ENCODE results near the gene ATP6V1C2.

Gene ATP6V1C2

GRCh38 chr2:10777111-10777841 lies 55.8 kb downstream of the ATP6V1C2 start:
- H3K27ac ChIP-seq (ENCODE audit: low read depth, low read length, poor library complexity, severe bottlenecking), result no peak overlapping the region
- no peak overlapping the region for H3K4me3 ChIP-seq (ENCODE audit: low read depth, low read length, poor library complexity, severe bottlenecking)
- no peaks in the 10 kb centered on the region for H3F3A ChIP-seq (ENCODE audit: insufficient read depth, low read length)
- TF ChIP-seq, protein P1, sequence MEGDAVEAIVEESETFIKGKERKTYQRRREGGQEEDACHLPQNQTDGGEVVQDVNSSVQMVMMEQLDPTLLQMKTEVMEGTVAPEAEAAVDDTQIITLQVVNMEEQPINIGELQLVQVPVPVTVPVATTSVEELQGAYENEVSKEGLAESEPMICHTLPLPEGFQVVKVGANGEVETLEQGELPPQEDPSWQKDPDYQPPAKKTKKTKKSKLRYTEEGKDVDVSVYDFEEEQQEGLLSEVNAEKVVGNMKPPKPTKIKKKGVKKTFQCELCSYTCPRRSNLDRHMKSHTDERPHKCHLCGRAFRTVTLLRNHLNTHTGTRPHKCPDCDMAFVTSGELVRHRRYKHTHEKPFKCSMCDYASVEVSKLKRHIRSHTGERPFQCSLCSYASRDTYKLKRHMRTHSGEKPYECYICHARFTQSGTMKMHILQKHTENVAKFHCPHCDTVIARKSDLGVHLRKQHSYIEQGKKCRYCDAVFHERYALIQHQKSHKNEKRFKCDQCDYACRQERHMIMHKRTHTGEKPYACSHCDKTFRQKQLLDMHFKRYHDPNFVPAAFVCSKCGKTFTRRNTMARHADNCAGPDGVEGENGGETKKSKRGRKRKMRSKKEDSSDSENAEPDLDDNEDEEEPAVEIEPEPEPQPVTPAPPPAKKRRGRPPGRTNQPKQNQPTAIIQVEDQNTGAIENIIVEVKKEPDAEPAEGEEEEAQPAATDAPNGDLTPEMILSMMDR (IDR thresholded peaks at IDR 0.05; ENCODE audit: low read length), result no peak
- TF ChIP-seq EZH2 (IDR thresholded peaks at IDR 0.05; ENCODE audit: borderline replicate concordance, low read length), result no peak
- H2AFZ ChIP-seq (ENCODE audit: low read length), result no peak overlapping the region
- H3K9ac ChIP-seq (ENCODE audit: low read length), result no peak overlapping the region
- H4K20me1 ChIP-seq (ENCODE audit: insufficient read depth, low read length), result no peaks in the 10 kb centered on the region
- no peaks in the 10 kb centered on the region for H3K9me3 ChIP-seq (ENCODE audit: low read length)
- H3K79me2 ChIP-seq (ENCODE audit: insufficient read depth, low read length), result no peaks in the 10 kb centered on the region
- no peaks in the 10 kb centered on the region for H3K9me2 ChIP-seq (ENCODE audit: low read depth, low read length)
- H3K4me2 ChIP-seq (ENCODE audit: low read length), result no peak overlapping the region
- no peaks in the 10 kb centered on the region for H3K27me3 ChIP-seq (ENCODE audit: insufficient read depth, low read length)
- peaks cover 37% of the 10 kb centered on the region for H3K36me3 ChIP-seq (ENCODE audit: insufficient read depth, low read length)
- no peaks in the 10 kb centered on the region for H3K4me1 ChIP-seq (ENCODE audit: insufficient read depth, low read length, severe bottlenecking)

GRCh38 chr2:10777842-10778723 lies 56.7 kb downstream of the ATP6V1C2 start:
- no peaks in the 10 kb centered on the region for H3K9me2 ChIP-seq (ENCODE audit: low read depth, low read length)
- H3K9ac ChIP-seq (ENCODE audit: low read length), result no peak overlapping the region
- H3K4me2 ChIP-seq (ENCODE audit: low read length), result no peak overlapping the region
- no peak overlapping the region for H3K4me3 ChIP-seq (ENCODE audit: low read depth, low read length, poor library complexity, severe bottlenecking)
- H3K79me2 ChIP-seq (ENCODE audit: insufficient read depth, low read length), result no peaks in the 10 kb centered on the region
- H3K27ac ChIP-seq (ENCODE audit: low read depth, low read length, poor library complexity, severe bottlenecking), result no peak overlapping the region
- H3K27me3 ChIP-seq (ENCODE audit: insufficient read depth, low read length), result no peaks in the 10 kb centered on the region
- no peaks in the 10 kb centered on the region for H4K20me1 ChIP-seq (ENCODE audit: insufficient read depth, low read length)
- H3F3A ChIP-seq (ENCODE audit: insufficient read depth, low read length), result no peaks in the 10 kb centered on the region
- H3K4me1 ChIP-seq (ENCODE audit: insufficient read depth, low read length, severe bottlenecking), result no peaks in the 10 kb centered on the region
- no peak for TF ChIP-seq EZH2 (IDR thresholded peaks at IDR 0.05; ENCODE audit: borderline replicate concordance, low read length)
- TF ChIP-seq, protein P1 (IDR thresholded peaks at IDR 0.05; ENCODE audit: low read length), result no peak
- no peaks in the 10 kb centered on the region for H3K9me3 ChIP-seq (ENCODE audit: low read length)
- H2AFZ ChIP-seq (ENCODE audit: low read length), result no peak overlapping the region
- peaks cover 43% of the 10 kb centered on the region for H3K36me3 ChIP-seq (ENCODE audit: insufficient read depth, low read length)

DNA sequence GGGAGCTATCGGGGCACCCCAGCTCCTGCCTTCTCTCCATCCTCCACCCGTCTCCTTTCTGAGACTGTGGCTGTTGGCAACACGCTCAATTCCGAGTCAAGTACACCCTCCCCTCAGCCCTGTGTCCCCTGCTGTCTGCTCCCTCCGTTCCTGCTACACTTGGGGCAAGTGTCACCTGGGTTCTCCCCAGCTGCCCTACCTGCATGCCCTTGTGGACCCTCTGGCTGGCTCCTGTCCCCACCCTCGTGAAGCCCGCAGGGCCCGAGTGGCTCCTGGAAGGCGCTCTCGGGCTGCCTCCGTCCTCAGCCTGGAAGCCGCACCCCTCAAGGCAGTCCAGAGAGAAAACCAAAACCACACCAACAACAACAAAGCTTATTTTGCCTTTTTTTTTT lies 57.3 kb downstream of the ATP6V1C2 start:
- H3F3A ChIP-seq (ENCODE audit: insufficient read depth, low read length), result no peaks in the 10 kb centered on the region
- H3K4me3 ChIP-seq (ENCODE audit: low read depth, low read length, poor library complexity, severe bottlenecking), result no peak overlapping the region
- no peak overlapping the region for H3K4me2 ChIP-seq (ENCODE audit: low read length)
- H3K9me3 ChIP-seq (ENCODE audit: low read length), result no peaks in the 10 kb centered on the region
- H3K27ac ChIP-seq (ENCODE audit: low read depth, low read length, poor library complexity, severe bottlenecking), result no peak overlapping the region
- H3K9me2 ChIP-seq (ENCODE audit: low read depth, low read length), result no peaks in the 10 kb centered on the region
- no peaks in the 10 kb centered on the region for H3K4me1 ChIP-seq (ENCODE audit: insufficient read depth, low read length, severe bottlenecking)
- H2AFZ ChIP-seq (ENCODE audit: low read length), result no peak overlapping the region
- H3K79me2 ChIP-seq (ENCODE audit: insufficient read depth, low read length), result no peaks in the 10 kb centered on the region
- no peaks in the 10 kb centered on the region for H3K27me3 ChIP-seq (ENCODE audit: insufficient read depth, low read length)
- H4K20me1 ChIP-seq (ENCODE audit: insufficient read depth, low read length), result no peaks in the 10 kb centered on the region
- peaks cover 50% of the 10 kb centered on the region for H3K36me3 ChIP-seq (ENCODE audit: insufficient read depth, low read length)
- TF ChIP-seq, protein P1 (IDR thresholded peaks at IDR 0.05; ENCODE audit: low read length), result no peak
- no peak for TF ChIP-seq EZH2 (IDR thresholded peaks at IDR 0.05; ENCODE audit: borderline replicate concordance, low read length)
- no peak overlapping the region for H3K9ac ChIP-seq (ENCODE audit: low read length)
